Uterine smooth muscle cell (primary cell): ENCODE measurements around the gene CD101. TPM values are rescaled to one million over a fixed set of nuclear protein-coding genes. Genes with fewer than 3 reads are reported as not detected.

Source experiments
- total RNA-seq: library from RNA; depleted of rRNA; stranded (reverse); fragments of >200 nt; gene quantifications from 2 replicates; pipeline ENCODE4 v1.2.3, GENCODE V29; 2014

Gene CD101, protein sequence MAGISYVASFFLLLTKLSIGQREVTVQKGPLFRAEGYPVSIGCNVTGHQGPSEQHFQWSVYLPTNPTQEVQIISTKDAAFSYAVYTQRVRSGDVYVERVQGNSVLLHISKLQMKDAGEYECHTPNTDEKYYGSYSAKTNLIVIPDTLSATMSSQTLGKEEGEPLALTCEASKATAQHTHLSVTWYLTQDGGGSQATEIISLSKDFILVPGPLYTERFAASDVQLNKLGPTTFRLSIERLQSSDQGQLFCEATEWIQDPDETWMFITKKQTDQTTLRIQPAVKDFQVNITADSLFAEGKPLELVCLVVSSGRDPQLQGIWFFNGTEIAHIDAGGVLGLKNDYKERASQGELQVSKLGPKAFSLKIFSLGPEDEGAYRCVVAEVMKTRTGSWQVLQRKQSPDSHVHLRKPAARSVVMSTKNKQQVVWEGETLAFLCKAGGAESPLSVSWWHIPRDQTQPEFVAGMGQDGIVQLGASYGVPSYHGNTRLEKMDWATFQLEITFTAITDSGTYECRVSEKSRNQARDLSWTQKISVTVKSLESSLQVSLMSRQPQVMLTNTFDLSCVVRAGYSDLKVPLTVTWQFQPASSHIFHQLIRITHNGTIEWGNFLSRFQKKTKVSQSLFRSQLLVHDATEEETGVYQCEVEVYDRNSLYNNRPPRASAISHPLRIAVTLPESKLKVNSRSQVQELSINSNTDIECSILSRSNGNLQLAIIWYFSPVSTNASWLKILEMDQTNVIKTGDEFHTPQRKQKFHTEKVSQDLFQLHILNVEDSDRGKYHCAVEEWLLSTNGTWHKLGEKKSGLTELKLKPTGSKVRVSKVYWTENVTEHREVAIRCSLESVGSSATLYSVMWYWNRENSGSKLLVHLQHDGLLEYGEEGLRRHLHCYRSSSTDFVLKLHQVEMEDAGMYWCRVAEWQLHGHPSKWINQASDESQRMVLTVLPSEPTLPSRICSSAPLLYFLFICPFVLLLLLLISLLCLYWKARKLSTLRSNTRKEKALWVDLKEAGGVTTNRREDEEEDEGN
- under 0.01 TPM in 2 replicates for total RNA-seq

DNA sequence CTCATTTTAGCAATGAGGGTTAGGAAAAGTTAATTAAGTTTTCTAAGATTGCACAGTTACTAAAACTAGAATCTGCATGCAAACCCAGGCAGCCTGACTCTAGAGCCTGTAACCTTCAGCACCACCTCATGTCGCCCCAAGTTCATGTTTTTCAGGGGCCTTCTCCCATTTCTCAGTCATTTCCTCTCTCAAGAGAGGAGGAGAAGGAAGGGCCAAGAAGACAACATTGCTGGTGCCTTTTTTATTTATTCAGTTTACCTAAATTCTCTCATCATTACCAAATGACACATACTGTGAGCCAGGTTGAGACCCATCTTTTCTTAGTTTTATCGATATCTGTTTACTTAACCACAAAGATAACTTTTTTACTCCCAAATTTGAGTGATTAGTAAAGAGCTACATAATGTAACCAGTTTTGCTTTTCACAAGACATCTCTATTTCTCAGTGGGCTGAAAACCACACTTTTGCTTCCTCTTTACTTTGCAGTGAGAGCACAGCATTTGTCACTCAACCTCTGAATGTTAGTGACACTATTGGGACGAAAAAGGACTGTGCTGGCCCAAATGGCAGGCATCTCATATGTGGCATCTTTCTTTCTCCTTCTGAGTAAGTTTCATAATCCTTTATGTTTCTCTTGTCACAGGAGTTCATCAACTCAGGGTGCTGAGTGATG lies at the start of gene CD101:
Gene CD101, plus strand, starts transcription at position 507 of the 674 bp plus-strand sequence. Its CDS starts 58 bp downstream, at position 565.

DNA sequence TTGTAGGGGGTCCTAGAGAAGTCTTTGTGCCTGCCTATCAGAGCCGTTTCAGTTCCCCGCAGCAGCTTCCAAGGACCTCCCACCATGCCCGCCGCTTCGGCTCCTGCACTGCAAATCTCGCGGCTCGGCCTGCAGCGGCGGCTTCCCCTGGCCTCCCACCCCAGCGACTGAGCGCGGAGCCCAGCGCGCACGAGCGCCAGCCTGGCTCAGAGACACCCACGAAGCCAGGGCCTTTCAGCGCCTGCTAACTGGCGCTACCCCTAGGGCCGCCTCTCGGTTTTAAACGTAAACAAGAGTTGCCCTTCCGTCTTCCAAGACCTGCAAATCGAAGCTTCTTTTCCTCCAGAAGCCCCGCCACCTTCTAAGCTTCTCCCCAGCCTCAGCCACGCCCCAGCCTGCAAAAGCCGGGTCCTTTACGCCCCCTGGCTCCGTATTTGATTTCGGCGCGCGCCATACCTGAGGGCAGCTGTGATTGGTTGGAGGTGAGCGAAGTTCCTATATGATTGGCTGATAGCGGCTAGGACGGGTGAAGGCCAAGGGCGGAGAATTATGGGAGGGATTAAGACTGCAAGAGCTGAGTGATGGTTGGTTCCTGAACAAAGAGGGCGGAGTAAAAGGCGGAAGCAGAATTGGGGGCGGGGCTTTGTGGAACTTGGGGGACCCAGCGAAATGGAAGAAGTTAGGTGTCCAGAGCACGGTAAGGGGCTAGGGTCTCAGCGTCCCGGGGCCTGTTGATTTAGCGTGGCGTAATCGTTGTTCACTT lies 58.3 kb downstream of the CD101 start, which contains the start of gene TTF2:
Gene TTF2, plus strand, starts transcription at position 649 of the 763 bp plus-strand sequence. Its CDS starts 21 bp downstream, at position 670.

Other genes starting within 250 kb of the CD101 start
- gene CD2, start 247.3 kb upstream of the CD101 start, total RNA-seq: not detected in 2 replicates
- gene PTGFRN, start 91.8 kb upstream of the CD101 start, total RNA-seq: 12.4 and 13.1 TPM in 2 replicates
- gene TTF2, start 58.6 kb downstream of the CD101 start, total RNA-seq: 16.9 and 19.9 TPM in 2 replicates
- gene TRIM45, start 120.0 kb downstream of the CD101 start, total RNA-seq: 5.4 and 6.3 TPM in 2 replicates
- gene VTCN1, start 209.2 kb downstream of the CD101 start, total RNA-seq: not detected in 2 replicates